H1 (cell line): Measurements from ENCODE around the gene MRPS6. TPM values are rescaled to one million over a fixed set of nuclear protein-coding genes. Genes with fewer than 3 reads are reported as not detected.

Source experiments
- CTCF ChIA-PET: fragments of 300-600 bp; sonication (Branson Sonifier 250); formaldehyde crosslinking; loops from one replicate; lab custom pipeline; 2021; ENCODE audit not compliant: partially characterized antibody; lab: Charles Lee
- POLR2A ChIA-PET: fragments of 300-600 bp; sonication (Branson Sonifier 250); formaldehyde crosslinking; loops from one replicate; lab custom pipeline; 2021; ENCODE audit warnings: inconsistent platforms; ENCODE audit not compliant: partially characterized antibody; lab: Charles Lee
- DNase-seq, 2 experiments: peaks; one replicate each; pipeline versions ENCODE4 v3.0.0 to v3.0.0-alpha.2; 2010 to 2022; ENCODE audit warnings: low spot score in 2 of 2, low read depth in 1 of 2, mixed read lengths in 1 of 2
- FAIRE-seq: peaks from 2 replicates; lab custom pipeline; 2011; peaks lifted over from hg19 to GRCh38; lab: Jason Lieb, UNC
- H2AFZ ChIP-seq: 2 replicates; pipeline ENCODE4 v1.8.1; 2012; ENCODE audit warnings: low read length, inconsistent platforms
- H2AK5ac ChIP-seq: 2 replicates; pipeline ENCODE4 v1.6.1; 2013; ENCODE audit warnings: low read depth, low read length
- H2BK120ac ChIP-seq: replicated peaks from 2 replicates; pipeline ENCODE3; 2013; ENCODE audit warnings: low read depth, low read length, inconsistent platforms
- H2BK12ac ChIP-seq: 2 replicates; pipeline ENCODE4 v1.6.1; 2013; ENCODE audit warnings: low read depth, low read length
- H2BK15ac ChIP-seq: 2 replicates; pipeline ENCODE4 v1.6.1; 2013; ENCODE audit warnings: low read length
- H2BK20ac ChIP-seq: 2 replicates; pipeline ENCODE4 v1.6.1; 2013; ENCODE audit warnings: low read length
- H2BK5ac ChIP-seq: 2 replicates; pipeline ENCODE4 v1.6.1; 2013; ENCODE audit warnings: low read depth, low read length
- H3K14ac ChIP-seq: 2 replicates; pipeline ENCODE4 v1.6.1; 2013; ENCODE audit warnings: inconsistent platforms; ENCODE audit not compliant: insufficient read length
- H3K18ac ChIP-seq: 2 replicates; pipeline ENCODE4 v1.6.1; 2013; ENCODE audit warnings: low read length; ENCODE audit errors: extremely low read depth
- H3K23ac ChIP-seq: 2 replicates; pipeline ENCODE4 v1.6.1; 2013; ENCODE audit warnings: inconsistent platforms; ENCODE audit not compliant: insufficient read length
- H3K23me2 ChIP-seq: 2 replicates; pipeline ENCODE4 v1.6.1; 2013; ENCODE audit warnings: low read depth, low read length
- H3K27ac ChIP-seq: 2 replicates; pipeline ENCODE4 v1.6.1; 2011; ENCODE audit warnings: low read depth, low read length, inconsistent platforms
- H3K27me3 ChIP-seq, 4 experiments: replicated peaks in 1 of 4; 1 replicate in 1 of 4; 2 replicates in 3 of 4; pipeline versions ENCODE4 v1.6.1 to v1.8.1; 2011 to 2013; ENCODE audit warnings: low read length in 3 of 4, mild to moderate bottlenecking in 3 of 4, inconsistent platforms in 2 of 4, mixed read lengths in 2 of 4, moderate library complexity in 1 of 4; ENCODE audit not compliant: control insufficient read depth in 3 of 4, insufficient read depth in 3 of 4; ENCODE audit errors: extremely low read depth in 1 of 4
- H3K36me3 ChIP-seq, 4 experiments: 2 replicates each; pipeline versions ENCODE4 v1.6.1 to v1.8.1; 2011 to 2013; ENCODE audit warnings: mild to moderate bottlenecking in 4 of 4, low read length in 3 of 4, moderate library complexity in 2 of 4, control low read depth in 1 of 4, inconsistent platforms in 1 of 4; ENCODE audit not compliant: insufficient read depth in 4 of 4, control insufficient read depth in 2 of 4
- H3K4ac ChIP-seq: replicated peaks from 2 replicates; pipeline ENCODE3; 2013; ENCODE audit warnings: low read length, low read depth, mixed read lengths, inconsistent platforms; ENCODE audit not compliant: insufficient read length
- H3K4me1 ChIP-seq, 4 experiments: replicated peaks in 1 of 4; 1 replicate in 1 of 4; 2 replicates in 3 of 4; pipeline versions ENCODE4 v1.6.1 to v1.8.1; 2011 to 2013; ENCODE audit warnings: low read length in 3 of 4, inconsistent platforms in 2 of 4, mixed read lengths in 1 of 4; ENCODE audit not compliant: insufficient read depth in 4 of 4, control insufficient read depth in 3 of 4
- H3K4me2 ChIP-seq, 2 experiments: 2 replicates each; pipeline versions ENCODE4 v1.6.1 to v1.8.1; 2011 to 2013; ENCODE audit warnings: low read depth in 2 of 2, low read length in 2 of 2, control low read depth in 1 of 2, inconsistent platforms in 1 of 2, mild to moderate bottlenecking in 1 of 2; ENCODE audit not compliant: insufficient read depth in 1 of 2
- H3K4me3 ChIP-seq, 4 experiments: fragments of 200-600, 300-600 bp in 1 of 4; sonication (generic), shearing (Covaris generic), sonication (Bioruptor Twin) in 1 of 4; 2 replicates each; pipeline versions ENCODE4 v1.5.1 to v1.8.1; 2011 to 2016; ENCODE audit warnings: low read length in 4 of 4, low read depth in 3 of 4, control low read depth in 2 of 4, inconsistent platforms in 2 of 4, mild to moderate bottlenecking in 2 of 4, mixed read lengths in 1 of 4, moderate library complexity in 1 of 4; ENCODE audit not compliant: insufficient read depth in 2 of 4; ENCODE audit errors: extremely low read depth in 1 of 4
- H3K56ac ChIP-seq: replicated peaks from 2 replicates; pipeline ENCODE3; 2013; ENCODE audit warnings: low read depth, mild to moderate bottlenecking, mixed read lengths, low read length, inconsistent platforms; ENCODE audit not compliant: insufficient read length
- H3K79me1 ChIP-seq: 2 replicates; pipeline ENCODE4 v1.6.1; 2013; ENCODE audit warnings: low read depth, low read length, control low read depth
- H3K79me2 ChIP-seq, 2 experiments: 2 replicates each; pipeline versions ENCODE4 v1.6.1 to v1.8.1; 2012 to 2013; ENCODE audit warnings: low read length in 2 of 2, mild to moderate bottlenecking in 2 of 2, inconsistent platforms in 1 of 2; ENCODE audit not compliant: insufficient read depth in 2 of 2, control insufficient read depth in 1 of 2
- H3K9ac ChIP-seq, 4 experiments: replicated peaks in 1 of 4; 1 replicate in 1 of 4; 2 replicates in 3 of 4; pipeline versions ENCODE4 v1.6.1 to v1.8.1; 2011 to 2013; ENCODE audit warnings: low read depth in 3 of 4, low read length in 3 of 4, control low read depth in 2 of 4, mild to moderate bottlenecking in 2 of 4, moderate library complexity in 2 of 4, inconsistent platforms in 1 of 4; ENCODE audit errors: extremely low read depth in 1 of 4
- H3K9me3 ChIP-seq, 2 experiments: 2 replicates each; pipeline versions ENCODE4 v1.6.1 to v1.8.1; 2012 to 2013; ENCODE audit warnings: mild to moderate bottlenecking in 2 of 2, moderate library complexity in 2 of 2, control low read depth in 1 of 2, inconsistent platforms in 1 of 2, low read depth in 1 of 2, low read length in 1 of 2, mixed read lengths in 1 of 2; ENCODE audit not compliant: insufficient read depth in 2 of 2
- H4K20me1 ChIP-seq, 2 experiments: replicated peaks in 1 of 2; 2 replicates each; pipeline versions ENCODE3 to v1.8.1; 2011 to 2013; ENCODE audit warnings: inconsistent platforms in 2 of 2, low read length in 2 of 2, mild to moderate bottlenecking in 1 of 2; ENCODE audit not compliant: insufficient read depth in 2 of 2, control insufficient read depth in 1 of 2
- H4K5ac ChIP-seq: 2 replicates; pipeline ENCODE4 v1.6.1; 2013; ENCODE audit warnings: low read length, low read depth, mixed read lengths, inconsistent platforms; ENCODE audit not compliant: insufficient read length
- H4K8ac ChIP-seq: 2 replicates; pipeline ENCODE4 v1.8.0; 2013; ENCODE audit warnings: mild to moderate bottlenecking, moderate library complexity, low read length, inconsistent platforms; ENCODE audit not compliant: insufficient read depth; ENCODE audit errors: extremely low read depth
- H4K91ac ChIP-seq: replicated peaks from 2 replicates; pipeline ENCODE3; 2013; ENCODE audit warnings: low read length, mixed read lengths, inconsistent platforms; ENCODE audit not compliant: insufficient read length
- BACH1 ChIP-seq: IDR thresholded peaks from 2 replicates; pipeline ENCODE4 v1.6.1; 2012; ENCODE audit warnings: low read length, improper control_type of control experiment
- CTBP2 ChIP-seq: IDR thresholded peaks from 2 replicates; pipeline ENCODE4 v1.7.0; 2011; ENCODE audit warnings: borderline replicate concordance, mild to moderate bottlenecking, moderate library complexity, mixed read lengths, low read length; ENCODE audit not compliant: insufficient read depth, insufficient read length
- HDAC2 ChIP-seq, 2 experiments: fragments of 300-600 bp in 1 of 2; sonication (generic) in 1 of 2; IDR thresholded peaks; 2 replicates each; pipeline ENCODE4 v1.6.1; 2011 to 2012; ENCODE audit warnings: low read depth in 2 of 2, low read length in 2 of 2, mild to moderate bottlenecking in 2 of 2, moderate library complexity in 2 of 2, borderline replicate concordance in 1 of 2, inconsistent platforms in 1 of 2
- POLR2AphosphoS5 ChIP-seq: IDR thresholded peaks from 2 replicates; pipeline ENCODE4 v1.6.1; 2011; ENCODE audit warnings: low read depth, low read length
- RXRA ChIP-seq: IDR thresholded peaks from 2 replicates; pipeline ENCODE4 v1.6.1; 2011; ENCODE audit warnings: low read depth, mild to moderate bottlenecking, low read length, moderate library complexity; ENCODE audit not compliant: insufficient read depth
- SUZ12 ChIP-seq: fragments of 200-600 bp; sonication (generic); IDR thresholded peaks from 2 replicates; pipeline ENCODE4 v1.6.1; 2012; ENCODE audit warnings: mild to moderate bottlenecking, inconsistent platforms, low read length, moderate library complexity, mixed read lengths
- ZNF274 ChIP-seq: IDR thresholded peaks from 2 replicates; pipeline ENCODE4 v1.7.0; 2012; ENCODE audit warnings: low read length, borderline replicate concordance; ENCODE audit errors: extremely low read depth
- WGBS, 2 experiments: shearing (Covaris generic) in 1 of 2; methylation state at CpG; one replicate each; pipeline versions ENCODE4 v1.1.6 to v1.1.7; 2013 to 2015; ENCODE audit warnings: low lambda C conversion rate in 2 of 2, mixed read lengths in 2 of 2, inconsistent platforms in 1 of 2, low coverage in 1 of 2, missing lambda C conversion rate in 1 of 2; ENCODE audit not compliant: insufficient replicate concordance in 2 of 2, insufficient coverage in 1 of 2, insufficient read length in 1 of 2; ENCODE audit errors: extremely low coverage in 1 of 2, missing lambda C conversion rate in 1 of 2; 5-methylcytosine and 5-hydroxymethylcytosine counted together
- polyA plus RNA-seq, 7 experiments: library from polyadenylated mRNA; depleted of rRNA in 3 of 7; stranded (reverse) in 5 of 7; unstranded in 2 of 7; fragments of >200 nt in 5 of 7; fragments of 200-250 nt in 2 of 7; gene quantifications; 1 replicate in 5 of 7; 2 replicates in 1 of 7; 4 replicates in 1 of 7; pipeline versions ENCODE4 v1.2.1 to v1.2.3, GENCODE V29; 2011 to 2013; ENCODE audit warnings: missing spikeins in 2 of 7, mixed read lengths in 2 of 7
- total RNA-seq: library from RNA; stranded (reverse); fragmentation: NEBNext Ultra II Directional; extraction: Animal tissue kit (Norgen Biotek cat#: 25700); gene quantifications from 2 replicates; pipeline ENCODE4 v1.2.1, GENCODE V29; 2021
- TF ChIP-seq, protein P1 (sequence below): IDR thresholded peaks from 2 replicates; pipeline ENCODE4 v1.6.1; 2012; ENCODE audit warnings: inconsistent platforms
- TF ChIP-seq, protein P2 (sequence below): IDR thresholded peaks from 2 replicates; pipeline ENCODE4 v1.6.1; 2011; ENCODE audit warnings: low read depth, mild to moderate bottlenecking, low read length; ENCODE audit not compliant: insufficient read depth

MRPS6 gene
- total and polyA plus RNA-seq, 2 of the 8 experiments (the other 6 are each of a cell fraction or from before 2014, with no cell fraction given) = 62.7 to 156 TPM

DNA sequence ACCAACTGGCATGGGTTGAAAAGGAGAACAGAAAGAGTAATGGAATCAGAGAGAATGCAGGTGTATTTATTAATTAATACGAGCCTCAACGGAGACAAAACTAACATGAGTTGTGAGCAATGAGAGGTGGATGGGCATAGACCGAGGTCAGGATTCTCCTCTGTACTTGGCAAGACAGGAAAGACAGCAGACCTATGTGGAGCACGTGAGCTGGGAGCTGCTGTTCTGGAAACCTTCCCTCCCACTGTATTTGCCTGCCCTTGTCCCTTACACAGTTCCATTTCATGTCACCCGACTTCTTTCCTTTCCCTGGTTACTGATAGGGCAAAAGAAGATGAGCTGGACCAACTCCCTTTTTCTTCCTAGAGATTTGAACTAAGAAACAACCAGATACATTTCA is 110.9 kb downstream of the MRPS6 start:
- H3K79me2 ChIP-seq = no peaks in the 10 kb centered on the region
- H3K14ac ChIP-seq = no peak overlapping the region
- no peaks in the 10 kb centered on the region for H3K36me3 ChIP-seq
- H3K23me2 ChIP-seq = 0 out of 2 replicates have a peak, but pooled peaks cover 2% of the 10 kb centered on the region
- no peak overlapping the region for H2BK5ac ChIP-seq
- no peak overlapping the region for H3K18ac ChIP-seq
- H3K4ac ChIP-seq = no peak overlapping the region
- no peak overlapping the region for H4K91ac ChIP-seq
- TF ChIP-seq ZNF274 (no peak), POLR2AphosphoS5 (no peak), SUZ12 (no peak), BACH1 (no peak), CTBP2 (no peak), HDAC2 (IDR thresholded peaks at IDR 0.05; ENCODE audit: borderline replicate concordance in 1 of 2, low read depth in 2 of 2, low read length in 2 of 2) (no peak), RXRA (no peak)
- TF ChIP-seq, protein P1, sequence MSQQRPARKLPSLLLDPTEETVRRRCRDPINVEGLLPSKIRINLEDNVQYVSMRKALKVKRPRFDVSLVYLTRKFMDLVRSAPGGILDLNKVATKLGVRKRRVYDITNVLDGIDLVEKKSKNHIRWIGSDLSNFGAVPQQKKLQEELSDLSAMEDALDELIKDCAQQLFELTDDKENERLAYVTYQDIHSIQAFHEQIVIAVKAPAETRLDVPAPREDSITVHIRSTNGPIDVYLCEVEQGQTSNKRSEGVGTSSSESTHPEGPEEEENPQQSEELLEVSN = no peak
- TF ChIP-seq, protein P2, sequence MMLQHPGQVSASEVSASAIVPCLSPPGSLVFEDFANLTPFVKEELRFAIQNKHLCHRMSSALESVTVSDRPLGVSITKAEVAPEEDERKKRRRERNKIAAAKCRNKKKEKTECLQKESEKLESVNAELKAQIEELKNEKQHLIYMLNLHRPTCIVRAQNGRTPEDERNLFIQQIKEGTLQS = no peak
- 85% methylated on average over 5 of the region's 5 CpGs; no CpG with 5 or more reads in 1 of the 2 experiments for WGBS, 2 experiments
- H3K23ac ChIP-seq = no peak overlapping the region
- no peak overlapping the region for H2AFZ ChIP-seq
- H3K9me3 ChIP-seq = no peaks in the 10 kb centered on the region
- no peak overlapping the region for H4K8ac ChIP-seq
- H2BK12ac ChIP-seq = no peak overlapping the region
- H3K9ac ChIP-seq = no peak overlapping the region
- POLR2A ChIA-PET = no interaction called here
- no peak overlapping the region for H3K56ac ChIP-seq
- peaks cover 1 to 15% (median 9%) of the 10 kb centered on the region in 4 experiments; a peak in 5 of 7 replicates for H3K4me1 ChIP-seq
- H2BK20ac ChIP-seq = no peak overlapping the region
- H3K27me3 ChIP-seq = no peaks in the 10 kb centered on the region; a peak in 1 of 7 replicates
- CTCF ChIA-PET = interaction anchor here (1.5 to 3.6 kb wide), 2 partner anchors 15 to 50 kb away, joined by 4 to 11 read pairs; no protein-coding TSS in a partner anchor
- no peak overlapping the region for H2AK5ac ChIP-seq
- FAIRE-seq (no peak), DNase-seq (no peak)
- H4K20me1 ChIP-seq = no peaks in the 10 kb centered on the region
- H2BK15ac ChIP-seq = no peak overlapping the region
- no peak overlapping the region for H3K4me3 ChIP-seq
- H3K27ac ChIP-seq = no peak overlapping the region
- H3K4me2 ChIP-seq = no peak overlapping the region
- H3K79me1 ChIP-seq = no peaks in the 10 kb centered on the region; the same call in 1 of the 2 replicates
- H4K5ac ChIP-seq = no peak overlapping the region
- no peak overlapping the region for H2BK120ac ChIP-seq
